ENCODE data around the gene SORBS1.

The SORBS1 gene

DNA sequence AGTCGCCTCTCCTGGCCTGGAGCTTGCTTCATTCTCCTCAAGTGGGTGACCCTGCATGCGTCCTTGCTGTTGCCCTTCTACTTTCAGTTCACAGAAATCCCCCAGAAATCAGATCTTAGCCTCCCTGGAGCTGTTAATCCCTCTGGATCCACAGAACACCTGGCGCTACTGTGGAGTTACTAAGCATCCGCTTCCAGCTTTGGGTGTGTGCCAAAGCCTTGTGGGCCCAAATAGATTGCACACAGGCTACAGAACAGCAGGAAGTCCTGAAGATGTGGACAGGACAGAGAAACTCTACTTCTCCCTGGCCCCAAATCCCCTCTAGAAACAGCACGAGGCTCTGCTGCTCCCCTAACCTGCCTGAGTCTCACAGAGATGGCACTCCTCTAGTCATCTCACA lies 233.8 kb downstream of the SORBS1 start:
- Histone ChIP-seq H2AFZ (ENCODE audit: low read length) (no peak overlapping the region), H3K27ac (ENCODE audit: low read length) (no peak overlapping the region), H3K4me3 (ENCODE audit: low read length) (no peak overlapping the region), H3F3A (ENCODE audit: insufficient read depth, low read length) (no peaks in the 10 kb centered on the region), H3K9ac (ENCODE audit: low read length) (no peak overlapping the region), H3K4me2 (ENCODE audit: low read depth, low read length) (no peak overlapping the region), H3K4me1 (ENCODE audit: low read length) (no peaks in the 10 kb centered on the region), H3K36me3 (replicated peaks; ENCODE audit: insufficient read depth, low read length) (no peaks in the 10 kb centered on the region), H3K9me3 (replicated peaks; ENCODE audit: insufficient read depth, low read length) (no peaks in the 10 kb centered on the region), H3K27me3 (replicated peaks; ENCODE audit: insufficient read depth, low read length) (no peaks in the 10 kb centered on the region), H3K79me2 (ENCODE audit: low read length) (no peaks in the 10 kb centered on the region), H3K9me2 (replicated peaks; ENCODE audit: insufficient read depth, low read length) (no peaks in the 10 kb centered on the region), H4K20me1 (ENCODE audit: insufficient read depth, low read length) (no peaks in the 10 kb centered on the region)
- TF ChIP-seq EZH2 (optimal IDR thresholded peaks at IDR 0.05; ENCODE audit: low read depth, low read length) (no peak), EZH2phosphoT487 (IDR thresholded peaks at IDR 0.05; ENCODE audit: low read length) (no peak)
- TF ChIP-seq, protein P1, sequence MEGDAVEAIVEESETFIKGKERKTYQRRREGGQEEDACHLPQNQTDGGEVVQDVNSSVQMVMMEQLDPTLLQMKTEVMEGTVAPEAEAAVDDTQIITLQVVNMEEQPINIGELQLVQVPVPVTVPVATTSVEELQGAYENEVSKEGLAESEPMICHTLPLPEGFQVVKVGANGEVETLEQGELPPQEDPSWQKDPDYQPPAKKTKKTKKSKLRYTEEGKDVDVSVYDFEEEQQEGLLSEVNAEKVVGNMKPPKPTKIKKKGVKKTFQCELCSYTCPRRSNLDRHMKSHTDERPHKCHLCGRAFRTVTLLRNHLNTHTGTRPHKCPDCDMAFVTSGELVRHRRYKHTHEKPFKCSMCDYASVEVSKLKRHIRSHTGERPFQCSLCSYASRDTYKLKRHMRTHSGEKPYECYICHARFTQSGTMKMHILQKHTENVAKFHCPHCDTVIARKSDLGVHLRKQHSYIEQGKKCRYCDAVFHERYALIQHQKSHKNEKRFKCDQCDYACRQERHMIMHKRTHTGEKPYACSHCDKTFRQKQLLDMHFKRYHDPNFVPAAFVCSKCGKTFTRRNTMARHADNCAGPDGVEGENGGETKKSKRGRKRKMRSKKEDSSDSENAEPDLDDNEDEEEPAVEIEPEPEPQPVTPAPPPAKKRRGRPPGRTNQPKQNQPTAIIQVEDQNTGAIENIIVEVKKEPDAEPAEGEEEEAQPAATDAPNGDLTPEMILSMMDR (IDR thresholded peaks at IDR 0.05; ENCODE audit: low read length) = no peak
- DNase-seq = no peak

DNA sequence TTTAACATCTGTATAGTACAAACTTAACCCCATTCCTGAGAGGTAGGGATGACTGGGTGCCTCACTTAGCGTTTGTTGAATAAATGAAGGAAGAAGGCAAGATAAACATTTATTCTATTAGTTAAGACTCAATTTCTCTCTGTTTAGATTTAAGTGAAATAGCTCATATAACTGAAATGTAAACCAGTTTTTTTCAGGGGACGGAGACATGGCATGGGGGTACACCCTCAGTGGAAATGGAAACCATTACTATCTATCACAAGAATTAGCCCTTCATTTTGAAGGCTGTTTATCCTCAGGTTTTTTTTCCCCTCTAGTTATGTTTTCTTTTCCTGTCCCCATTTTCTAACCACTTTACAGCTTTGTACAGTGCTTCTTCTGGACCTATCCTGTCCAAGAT lies 234.8 kb downstream of the SORBS1 start:
- no peaks in the 10 kb centered on the region for H3K9me2 ChIP-seq (replicated peaks; ENCODE audit: insufficient read depth, low read length)
- H3K9me3 ChIP-seq (replicated peaks; ENCODE audit: insufficient read depth, low read length) = no peaks in the 10 kb centered on the region
- H3K4me3 ChIP-seq (ENCODE audit: low read length) = no peak overlapping the region
- no peak overlapping the region for H3K27ac ChIP-seq (ENCODE audit: low read length)
- no peaks in the 10 kb centered on the region for H3K27me3 ChIP-seq (replicated peaks; ENCODE audit: insufficient read depth, low read length)
- H3F3A ChIP-seq (ENCODE audit: insufficient read depth, low read length) = no peaks in the 10 kb centered on the region
- DNase-seq = no peak
- H3K79me2 ChIP-seq (ENCODE audit: low read length) = no peaks in the 10 kb centered on the region
- H3K4me2 ChIP-seq (ENCODE audit: low read depth, low read length) = no peak overlapping the region
- no peak overlapping the region for H2AFZ ChIP-seq (ENCODE audit: low read length)
- no peaks in the 10 kb centered on the region for H3K36me3 ChIP-seq (replicated peaks; ENCODE audit: insufficient read depth, low read length)
- TF ChIP-seq EZH2 (optimal IDR thresholded peaks at IDR 0.05; ENCODE audit: low read depth, low read length) (no peak), EZH2phosphoT487 (IDR thresholded peaks at IDR 0.05; ENCODE audit: low read length) (no peak)
- TF ChIP-seq, protein P1 (IDR thresholded peaks at IDR 0.05; ENCODE audit: low read length) = no peak
- H3K4me1 ChIP-seq (ENCODE audit: low read length) = no peaks in the 10 kb centered on the region
- H4K20me1 ChIP-seq (ENCODE audit: insufficient read depth, low read length) = no peaks in the 10 kb centered on the region
- no peak overlapping the region for H3K9ac ChIP-seq (ENCODE audit: low read length)

DNA sequence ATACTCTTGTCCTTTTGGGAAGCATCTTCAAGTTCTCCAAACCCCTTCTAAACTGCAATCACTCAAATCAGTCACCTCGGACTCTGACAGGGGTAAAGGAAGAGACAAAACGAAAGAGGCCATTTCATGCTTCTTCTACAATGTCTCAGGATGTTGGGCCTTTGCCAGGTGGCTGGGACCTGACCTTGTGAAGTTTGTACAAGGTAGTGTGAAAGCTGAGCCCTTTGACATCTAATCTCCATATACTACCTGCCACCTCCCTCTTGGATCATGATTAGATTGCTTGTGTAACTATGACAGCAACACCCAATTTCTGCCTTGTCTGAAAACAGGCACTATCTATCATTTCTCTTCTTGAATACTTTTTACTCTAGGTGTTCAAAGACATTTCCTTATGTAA lies 235.3 kb downstream of the SORBS1 start:
- Histone ChIP-seq H2AFZ (ENCODE audit: low read length) (no peak overlapping the region), H3K9ac (ENCODE audit: low read length) (no peak overlapping the region), H3K27ac (ENCODE audit: low read length) (no peak overlapping the region), H4K20me1 (ENCODE audit: insufficient read depth, low read length) (no peaks in the 10 kb centered on the region), H3K4me3 (ENCODE audit: low read length) (no peak overlapping the region), H3K27me3 (replicated peaks; ENCODE audit: insufficient read depth, low read length) (no peaks in the 10 kb centered on the region), H3K4me2 (ENCODE audit: low read depth, low read length) (no peak overlapping the region), H3K79me2 (ENCODE audit: low read length) (no peaks in the 10 kb centered on the region), H3K9me2 (replicated peaks; ENCODE audit: insufficient read depth, low read length) (no peaks in the 10 kb centered on the region), H3K9me3 (replicated peaks; ENCODE audit: insufficient read depth, low read length) (no peaks in the 10 kb centered on the region), H3F3A (ENCODE audit: insufficient read depth, low read length) (no peaks in the 10 kb centered on the region), H3K4me1 (ENCODE audit: low read length) (no peaks in the 10 kb centered on the region), H3K36me3 (replicated peaks; ENCODE audit: insufficient read depth, low read length) (no peaks in the 10 kb centered on the region)
- TF ChIP-seq, protein P1 (IDR thresholded peaks at IDR 0.05; ENCODE audit: low read length) = no peak
- no peak for DNase-seq
